Measurements from ENCODE around the gene NMRAL1.

NMRAL1 gene

GRCh38 chr16:4426722-4427372 is 47.6 kb downstream of the NMRAL1 start:
- no peak for DNase-seq

DNA sequence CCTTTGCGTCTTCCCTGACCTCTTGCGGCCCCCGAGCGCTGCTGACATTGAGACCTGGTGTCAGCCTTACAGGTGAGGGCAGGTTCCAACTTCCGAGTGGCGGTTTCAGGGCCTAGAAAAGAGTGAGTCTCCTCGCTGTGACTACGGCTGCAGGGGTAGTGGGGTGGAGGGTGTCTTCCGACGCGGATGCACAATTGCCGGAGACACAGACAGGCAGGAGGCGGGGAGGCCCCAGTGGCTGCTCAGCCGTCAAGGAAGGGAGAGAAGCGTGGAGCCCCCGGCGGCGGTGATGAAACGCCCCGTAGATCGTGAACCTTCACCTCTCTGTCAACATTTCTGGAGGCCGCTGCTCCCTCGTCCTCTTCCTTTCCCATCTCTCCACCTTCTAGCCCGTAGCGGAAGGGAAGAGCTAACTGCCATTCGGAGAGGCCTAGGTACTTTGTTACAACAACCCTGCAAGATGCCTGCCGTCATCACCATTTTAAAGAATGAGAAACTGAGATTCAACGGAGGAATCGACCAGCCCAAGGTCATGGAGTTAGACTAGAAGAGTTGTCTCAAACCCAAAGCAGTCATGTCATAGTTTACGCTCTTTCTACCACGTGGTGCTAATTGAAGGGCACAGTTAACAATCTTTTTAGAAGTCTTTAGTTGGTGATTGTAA is 48.3 kb downstream of the NMRAL1 start:
- DNase-seq: no peak

GRCh38 chr16:4425378-4426020 is 48.9 kb downstream of the NMRAL1 start, which contains the start of gene DNAJA3:
TSS of gene DNAJA3 (plus strand) at chr16:4425868. CDS start at chr16:4425882, 14 bp downstream.
- DNase-seq: peak in 55 of 56 donors; percentile 66 to 99 (median 90)

DNA sequence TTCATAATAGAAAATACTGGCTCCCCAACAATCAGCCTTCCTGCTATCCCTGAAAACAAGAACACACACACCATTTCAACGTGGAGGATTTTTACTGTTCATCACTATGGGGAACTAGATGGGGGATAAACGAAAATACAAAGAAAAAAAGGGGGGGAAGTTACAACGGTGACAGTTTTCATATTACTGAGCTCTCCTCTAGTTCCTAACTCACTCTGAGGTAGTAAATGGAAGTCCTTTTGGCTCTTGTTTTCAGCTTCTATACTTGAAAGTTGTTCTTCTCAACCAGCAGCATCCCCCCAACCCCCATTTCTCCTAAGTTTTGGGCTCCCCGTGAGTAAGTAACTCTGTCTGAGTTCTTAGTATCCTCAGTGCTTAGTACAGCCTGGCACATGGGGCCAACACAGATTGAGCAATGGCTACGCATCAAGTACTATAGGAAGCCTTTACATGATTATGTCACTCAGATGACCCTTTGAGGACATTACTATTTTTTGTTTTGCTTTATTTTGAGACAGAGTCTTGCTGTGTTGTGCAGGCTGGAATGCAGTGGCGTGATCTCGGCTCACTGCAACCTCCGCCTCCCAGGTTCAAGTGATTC is 53.8 kb downstream of the NMRAL1 start:
- no peak for DNase-seq

- no peak for DNase-seq
Observed at GRCh38 chr16:4419402-4419959, 54.9 kb downstream of the NMRAL1 start.

DNA sequence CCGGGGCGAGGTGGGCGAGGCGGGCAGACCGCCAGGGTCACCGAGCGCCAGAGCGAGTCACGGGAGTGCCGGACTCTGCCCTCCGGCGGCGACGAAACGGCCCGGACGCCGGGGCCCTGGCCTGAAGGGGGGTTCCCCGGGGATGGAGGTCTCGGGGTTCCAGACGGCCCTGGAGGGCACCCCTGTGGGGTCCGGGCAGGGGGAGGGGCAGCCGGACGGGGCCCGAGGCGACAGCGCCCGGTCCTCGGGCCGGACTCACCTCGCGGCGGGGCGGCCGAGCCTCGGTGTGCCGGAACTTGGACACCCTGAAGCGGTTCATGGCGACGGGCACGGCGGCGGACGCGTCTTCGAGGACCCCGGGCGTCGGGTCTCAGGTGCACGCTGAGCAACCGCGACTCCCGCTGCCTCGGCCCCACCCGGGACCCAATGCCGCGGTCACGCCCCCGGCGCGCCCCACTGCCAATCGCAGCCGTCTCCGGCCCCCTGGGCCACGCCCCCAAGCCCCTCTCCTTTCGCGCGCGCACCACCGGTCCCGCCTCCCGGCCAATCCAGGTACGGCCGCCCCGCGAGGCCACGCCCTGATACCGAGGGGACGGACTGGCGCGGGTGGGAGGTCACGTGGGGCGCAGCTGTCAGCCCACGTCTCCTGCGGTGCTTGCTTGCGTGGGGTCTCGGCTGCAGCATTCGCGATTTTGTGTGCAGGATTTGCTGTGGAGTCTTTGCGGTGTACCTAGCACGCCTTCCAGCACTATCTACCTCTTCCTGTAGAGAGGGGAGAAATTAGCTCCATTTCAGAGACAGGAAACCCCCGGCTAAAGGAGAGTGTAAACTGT is 58.0 kb downstream of the NMRAL1 start, which contains the start of gene CORO7:
Gene CORO7 (minus strand): TSS at position 397 of the 833 bp plus-strand sequence. CDS start 78 bp downstream, at position 319.
- peak; percentile 51 to 99 (median 96) for DNase-seq

- peak in 44 of 56 donors; percentile 6 to 78 (median 41) for DNase-seq
Observed at GRCh38 chr16:4415538-4416199, 58.8 kb downstream of the NMRAL1 start.

GRCh38 chr16:4414187-4414917 is 60.1 kb downstream of the NMRAL1 start:
- DNase-seq: no peak

DNA sequence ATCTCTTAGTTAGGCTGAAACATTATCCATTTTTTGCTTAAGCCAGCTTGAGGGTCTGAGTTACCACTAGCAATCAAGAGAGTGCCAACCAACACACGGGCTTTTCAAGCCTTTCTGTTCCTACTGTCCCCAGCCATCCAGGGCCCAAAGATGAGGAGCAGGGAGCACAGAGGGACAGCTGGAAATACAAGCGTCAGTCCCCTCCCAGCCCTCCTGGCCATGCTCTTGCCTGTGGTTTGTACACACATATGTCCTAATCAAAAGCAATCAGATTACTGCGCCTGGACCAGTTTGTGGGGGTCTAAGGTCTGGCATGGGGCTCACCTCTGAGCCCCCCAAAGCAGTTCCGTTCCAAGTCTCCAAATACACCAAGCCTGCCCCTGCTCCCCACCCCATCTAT is 61.6 kb downstream of the NMRAL1 start:
- DNase-seq: no peak

DNA sequence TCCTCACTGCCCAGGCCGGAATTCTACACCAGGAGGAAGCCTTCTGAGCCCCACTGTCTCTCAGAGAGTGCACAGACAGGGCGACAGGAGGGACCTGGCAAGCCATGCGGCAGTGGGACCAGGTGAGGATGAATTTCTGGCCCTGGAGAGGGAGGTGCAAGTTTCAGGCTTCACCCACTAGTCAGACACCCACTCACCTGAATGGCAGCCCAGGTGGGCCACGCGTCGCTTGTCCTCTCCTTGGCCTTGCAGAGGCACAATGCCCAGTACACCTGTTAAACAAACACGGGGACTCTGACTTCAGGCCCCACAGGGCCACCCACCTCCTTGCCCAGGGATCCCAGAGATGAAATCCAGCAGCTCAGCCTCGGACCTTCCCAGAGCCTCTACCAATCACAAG is 62.3 kb downstream of the NMRAL1 start:
- DNase-seq: no peak

Data from nucleus accumbens (tissue), 56 donors.